ENCODE measurements around the gene PDLIM5.

The PDLIM5 gene

DNA sequence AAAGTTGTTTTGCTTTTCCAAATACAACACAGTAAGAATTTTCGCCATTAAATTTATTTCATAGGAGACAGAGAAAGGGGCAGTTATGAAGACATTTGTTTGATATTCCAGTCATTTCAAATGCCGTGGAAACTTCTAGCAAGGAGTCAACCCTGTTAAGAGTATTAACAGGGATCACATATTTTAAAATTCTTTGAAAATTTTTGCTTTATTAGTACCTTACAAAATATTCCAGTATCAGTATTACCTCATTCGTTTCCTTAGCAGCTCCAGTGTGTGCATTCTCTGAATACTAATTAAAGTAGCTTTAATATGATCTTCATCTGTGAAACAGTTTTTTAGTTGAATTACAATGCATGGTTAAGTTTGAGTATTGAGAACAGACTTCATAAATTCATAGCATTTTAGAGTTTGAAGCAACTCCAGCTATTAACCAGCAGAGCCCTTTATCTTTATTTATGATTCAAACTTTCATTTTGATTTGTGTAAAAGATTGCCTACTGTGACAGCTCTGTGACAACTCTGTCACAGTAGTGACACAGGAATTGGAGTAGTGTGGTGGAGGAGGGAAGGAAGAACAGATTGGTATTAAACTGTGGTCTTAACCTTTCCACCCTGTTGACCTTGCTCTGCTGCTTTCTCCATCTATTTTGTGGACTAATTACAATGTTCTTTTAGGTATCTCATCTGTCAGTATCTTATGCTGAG, 86.3 kb downstream of the PDLIM5 start:
- no peak for DNase-seq (ENCODE audit: low read depth)
- no peak overlapping the region for H3K4me3 ChIP-seq (ENCODE audit: low read depth, low read length)
- TF ChIP-seq, protein P1, sequence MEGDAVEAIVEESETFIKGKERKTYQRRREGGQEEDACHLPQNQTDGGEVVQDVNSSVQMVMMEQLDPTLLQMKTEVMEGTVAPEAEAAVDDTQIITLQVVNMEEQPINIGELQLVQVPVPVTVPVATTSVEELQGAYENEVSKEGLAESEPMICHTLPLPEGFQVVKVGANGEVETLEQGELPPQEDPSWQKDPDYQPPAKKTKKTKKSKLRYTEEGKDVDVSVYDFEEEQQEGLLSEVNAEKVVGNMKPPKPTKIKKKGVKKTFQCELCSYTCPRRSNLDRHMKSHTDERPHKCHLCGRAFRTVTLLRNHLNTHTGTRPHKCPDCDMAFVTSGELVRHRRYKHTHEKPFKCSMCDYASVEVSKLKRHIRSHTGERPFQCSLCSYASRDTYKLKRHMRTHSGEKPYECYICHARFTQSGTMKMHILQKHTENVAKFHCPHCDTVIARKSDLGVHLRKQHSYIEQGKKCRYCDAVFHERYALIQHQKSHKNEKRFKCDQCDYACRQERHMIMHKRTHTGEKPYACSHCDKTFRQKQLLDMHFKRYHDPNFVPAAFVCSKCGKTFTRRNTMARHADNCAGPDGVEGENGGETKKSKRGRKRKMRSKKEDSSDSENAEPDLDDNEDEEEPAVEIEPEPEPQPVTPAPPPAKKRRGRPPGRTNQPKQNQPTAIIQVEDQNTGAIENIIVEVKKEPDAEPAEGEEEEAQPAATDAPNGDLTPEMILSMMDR (IDR thresholded peaks at IDR 0.05; ENCODE audit: low read depth, low read length, missing control alignments): no peak

DNA sequence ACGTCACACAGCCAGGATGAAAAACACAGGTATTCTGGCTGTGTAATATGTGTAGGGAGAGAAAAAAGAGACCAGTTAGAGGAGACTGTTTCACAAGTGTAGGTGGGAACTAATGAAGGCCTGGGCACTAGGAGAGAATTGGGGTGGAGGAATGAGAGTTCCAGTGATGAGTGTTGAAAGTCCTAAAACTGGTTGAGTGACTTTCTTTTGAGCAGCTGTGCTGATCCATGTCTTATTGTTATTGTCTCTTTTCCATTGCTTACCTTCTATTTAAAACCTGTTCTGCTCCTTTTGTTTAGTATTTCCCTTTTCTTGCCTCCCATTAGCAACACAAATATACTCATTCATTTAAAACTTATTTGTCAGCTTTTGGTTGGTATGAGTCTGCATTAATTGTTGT, 88.7 kb downstream of the PDLIM5 start:
- no peak overlapping the region for H3K4me3 ChIP-seq (ENCODE audit: low read depth, low read length)
- no peak for DNase-seq (ENCODE audit: low read depth)
- TF ChIP-seq, protein P1 (IDR thresholded peaks at IDR 0.05; ENCODE audit: low read depth, low read length, missing control alignments): no peak

DNA sequence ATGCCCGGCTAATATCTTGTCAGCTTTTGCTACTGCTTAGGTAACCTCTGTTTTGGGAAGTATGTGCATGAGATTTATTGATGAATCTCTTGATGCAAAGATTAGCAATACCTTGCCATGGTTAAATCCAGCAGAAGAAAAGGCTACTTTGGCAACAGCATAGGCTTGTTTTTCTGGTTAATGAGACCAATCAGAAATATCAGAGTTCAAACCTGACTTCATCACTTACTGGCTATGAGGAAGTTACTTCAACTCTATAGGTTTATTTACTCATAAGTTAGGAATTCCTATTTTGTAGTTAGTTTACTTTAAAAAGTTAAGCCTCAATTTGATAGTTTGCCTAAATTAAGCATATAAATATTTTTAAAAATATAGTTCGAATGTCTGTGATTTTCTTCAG, 93.1 kb downstream of the PDLIM5 start:
- TF ChIP-seq, protein P1 (IDR thresholded peaks at IDR 0.05; ENCODE audit: low read depth, low read length, missing control alignments): no peak
- no peak for DNase-seq (ENCODE audit: low read depth)
- no peak overlapping the region for H3K4me3 ChIP-seq (ENCODE audit: low read depth, low read length)

DNA sequence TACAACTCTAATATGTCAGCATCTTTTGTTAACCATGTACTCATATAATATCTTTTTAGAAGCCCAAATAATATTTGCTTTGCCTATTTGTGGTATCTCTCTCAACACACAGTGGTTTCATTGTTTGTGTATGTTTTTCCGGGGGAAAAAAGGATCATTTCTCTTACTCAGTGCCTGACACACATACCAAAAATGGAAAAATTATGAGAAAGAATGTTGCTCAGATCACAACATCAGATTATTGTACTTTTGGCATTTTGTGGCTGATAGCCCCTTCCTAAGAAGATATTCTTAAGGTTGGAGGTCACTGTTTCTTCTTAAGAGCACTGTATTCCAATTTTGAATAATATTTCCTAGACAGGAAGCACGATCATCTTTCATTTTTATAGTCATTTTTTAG, 93.6 kb downstream of the PDLIM5 start:
- H3K4me3 ChIP-seq (ENCODE audit: low read depth, low read length): no peak overlapping the region
- TF ChIP-seq, protein P1 (IDR thresholded peaks at IDR 0.05; ENCODE audit: low read depth, low read length, missing control alignments): no peak
- DNase-seq (ENCODE audit: low read depth): no peak

DNA sequence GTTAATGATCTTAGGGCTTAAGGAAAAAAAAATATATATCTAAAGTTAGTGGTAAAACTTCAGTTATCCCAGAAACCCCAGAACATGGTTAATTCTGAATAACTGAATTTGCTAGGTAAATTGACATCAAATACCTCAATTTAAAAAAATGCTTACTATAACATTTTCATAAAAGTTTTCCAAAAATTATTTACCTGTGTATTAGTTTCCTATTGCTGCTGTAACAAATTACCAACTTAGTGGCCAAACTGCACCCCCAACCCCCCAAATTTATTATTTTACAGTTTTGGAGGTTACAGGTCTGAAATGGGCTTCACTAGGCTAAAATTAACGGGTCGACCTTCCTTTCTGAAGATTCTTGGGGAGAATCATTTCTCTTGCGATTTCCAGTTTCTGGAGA, 95.2 kb downstream of the PDLIM5 start:
- no peak for DNase-seq (ENCODE audit: low read depth)
- TF ChIP-seq, protein P1 (IDR thresholded peaks at IDR 0.05; ENCODE audit: low read depth, low read length, missing control alignments): no peak
- no peak overlapping the region for H3K4me3 ChIP-seq (ENCODE audit: low read depth, low read length)

DNA sequence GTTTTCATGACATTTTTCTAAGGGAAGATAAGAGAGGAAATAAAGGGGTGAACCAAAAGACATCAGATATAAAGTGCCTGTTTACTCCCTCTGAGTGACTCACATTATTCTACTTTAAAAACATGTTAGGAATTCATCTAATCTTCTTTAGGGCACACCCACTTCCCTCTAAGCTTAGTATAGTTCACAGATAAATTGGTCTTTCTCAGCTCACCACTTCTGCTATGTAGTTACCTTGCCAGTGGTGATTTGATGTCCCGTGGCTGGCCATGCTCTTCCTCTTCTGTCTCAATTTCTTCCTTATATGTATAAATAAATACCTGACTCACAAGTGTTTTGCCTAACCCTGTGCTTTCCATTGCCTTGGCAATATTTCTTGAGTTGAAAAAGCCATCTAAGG, 96.8 kb downstream of the PDLIM5 start:
- TF ChIP-seq, protein P1 (IDR thresholded peaks at IDR 0.05; ENCODE audit: low read depth, low read length, missing control alignments): no peak
- DNase-seq (ENCODE audit: low read depth): no peak
- no peak overlapping the region for H3K4me3 ChIP-seq (ENCODE audit: low read depth, low read length)

DNA sequence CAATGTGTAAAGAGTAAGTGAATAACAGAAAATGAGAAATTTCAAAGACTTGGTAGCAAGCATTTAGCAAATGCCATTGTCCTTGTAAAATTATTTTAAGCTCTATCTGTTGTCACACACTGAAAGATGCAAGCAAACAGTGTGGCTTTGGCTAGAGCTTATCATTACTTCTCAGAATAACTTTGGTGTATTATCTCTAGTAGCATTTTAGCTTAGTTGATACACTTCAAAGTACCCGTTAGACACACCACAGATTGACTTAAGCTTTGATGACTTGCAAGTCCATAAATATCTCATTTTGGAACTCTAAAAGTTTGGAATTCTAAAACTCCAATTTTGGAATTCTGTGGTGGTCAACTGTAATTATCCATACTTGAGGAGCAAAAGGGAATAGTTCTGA, 98.6 kb downstream of the PDLIM5 start:
- no peak for DNase-seq (ENCODE audit: low read depth)
- TF ChIP-seq, protein P1 (IDR thresholded peaks at IDR 0.05; ENCODE audit: low read depth, low read length, missing control alignments): no peak
- H3K4me3 ChIP-seq (ENCODE audit: low read depth, low read length): no peak overlapping the region

All from GM12864 (cell line).